COR-L47 (cell line): Measurements from ENCODE around the gene SDHA.
"Not testable (repeated sequence)": the region's sequence is repeated elsewhere in the genome, so short reads cannot be mapped to it uniquely, and the experiment has no call there.

Source experiments
- DNase-seq: peaks from one replicate; lab custom pipeline; 2025; lab: John Stamatoyannopoulos, UW

The SDHA gene

DNA sequence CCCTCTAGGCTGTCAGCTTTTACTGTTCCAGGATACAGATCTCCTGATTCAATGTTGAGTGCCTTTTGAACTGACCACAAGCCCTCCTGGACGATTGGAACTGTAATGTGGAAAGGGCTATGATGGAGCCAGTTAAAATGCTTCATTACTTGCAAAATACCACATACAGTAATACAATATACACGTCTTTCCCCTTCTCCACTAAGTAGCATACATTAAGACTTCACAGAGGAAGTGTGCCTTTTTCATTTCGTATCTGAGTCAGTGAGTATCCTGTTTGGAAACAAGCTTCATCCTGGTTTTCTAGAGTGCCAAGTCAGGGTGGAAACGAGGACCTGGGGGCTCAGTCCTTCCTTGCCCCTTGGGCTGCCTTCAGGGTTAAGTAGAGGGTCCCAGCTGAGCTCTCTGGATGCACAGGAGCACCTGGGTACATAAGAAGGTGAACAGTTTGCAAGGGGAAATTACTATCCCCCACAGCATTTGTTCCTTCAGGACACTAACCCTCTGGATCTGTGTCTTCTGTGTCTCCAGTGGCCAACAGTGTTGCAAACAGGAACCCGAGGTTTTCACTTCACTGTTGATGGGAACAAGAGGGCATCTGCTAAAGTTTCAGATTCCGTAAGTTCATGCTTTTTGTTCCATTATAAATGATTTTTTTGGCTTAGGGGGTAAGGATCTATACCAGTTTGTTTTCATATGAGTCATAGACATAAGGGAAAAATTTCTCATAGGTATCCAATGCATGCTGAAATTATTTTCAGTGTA, 5.0 kb downstream of the SDHA start:
- not testable (repeated sequence) for DNase-seq

DNA sequence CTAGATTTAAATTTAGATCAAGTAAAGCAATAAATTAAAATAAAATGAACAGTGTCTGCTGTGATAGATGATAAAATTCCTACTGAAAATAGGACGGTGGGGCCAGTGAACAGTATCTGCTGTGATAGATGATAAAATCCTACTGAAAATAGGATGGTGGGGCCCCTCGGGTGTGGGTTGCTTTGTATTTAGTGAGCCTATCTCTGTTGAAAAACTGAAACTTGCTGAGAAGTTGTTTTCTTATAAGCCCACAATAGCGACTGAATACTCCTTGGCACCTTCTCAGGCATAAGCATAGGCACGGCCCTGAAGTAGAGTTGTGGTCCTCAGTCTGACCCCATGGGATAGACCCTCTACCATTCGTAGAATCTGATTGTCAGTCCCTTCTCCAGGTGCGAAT, 5.7 kb downstream of the SDHA start:
- no peak for DNase-seq

DNA sequence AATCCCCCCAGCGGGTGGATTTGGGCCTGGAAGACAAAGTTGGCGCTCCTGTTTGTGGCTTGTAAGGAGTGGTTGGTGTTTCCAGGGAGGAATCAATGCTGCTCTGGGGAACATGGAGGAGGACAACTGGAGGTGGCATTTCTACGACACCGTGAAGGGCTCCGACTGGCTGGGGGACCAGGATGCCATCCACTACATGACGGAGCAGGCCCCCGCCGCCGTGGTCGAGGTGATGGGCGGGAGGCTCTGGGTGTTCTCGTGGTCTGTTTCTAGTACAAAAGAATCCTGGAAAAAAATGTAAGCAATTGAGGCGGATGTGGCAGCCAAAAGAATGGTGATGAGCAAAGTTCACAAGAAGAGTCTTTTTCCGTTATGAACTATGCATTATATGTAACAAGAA, 7.2 kb downstream of the SDHA start:
- no peak for DNase-seq

DNA sequence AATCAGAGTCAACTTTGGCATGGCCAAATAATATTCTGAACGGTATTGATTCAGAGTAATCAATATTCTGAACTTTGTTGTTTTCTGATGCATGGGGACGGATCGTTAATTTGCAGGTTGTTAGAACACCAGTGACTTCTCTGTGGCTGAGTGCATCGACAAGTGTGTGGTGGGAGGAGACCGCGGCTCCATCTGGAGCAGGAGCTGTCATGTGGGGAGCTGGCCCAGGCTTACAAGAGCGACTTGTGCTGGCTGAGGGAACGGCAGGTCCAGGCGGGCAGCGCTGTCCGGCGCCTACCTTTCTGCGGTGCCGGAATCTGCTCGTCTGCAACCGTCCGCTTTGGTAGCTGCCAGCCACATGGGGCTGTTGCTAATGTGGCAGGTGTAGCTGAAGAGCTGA, 9.3 kb downstream of the SDHA start:
- DNase-seq = not testable (repeated sequence)

GRCh38 chr5:228886-229285, 10.8 kb downstream of the SDHA start:
- no peak for DNase-seq

DNA sequence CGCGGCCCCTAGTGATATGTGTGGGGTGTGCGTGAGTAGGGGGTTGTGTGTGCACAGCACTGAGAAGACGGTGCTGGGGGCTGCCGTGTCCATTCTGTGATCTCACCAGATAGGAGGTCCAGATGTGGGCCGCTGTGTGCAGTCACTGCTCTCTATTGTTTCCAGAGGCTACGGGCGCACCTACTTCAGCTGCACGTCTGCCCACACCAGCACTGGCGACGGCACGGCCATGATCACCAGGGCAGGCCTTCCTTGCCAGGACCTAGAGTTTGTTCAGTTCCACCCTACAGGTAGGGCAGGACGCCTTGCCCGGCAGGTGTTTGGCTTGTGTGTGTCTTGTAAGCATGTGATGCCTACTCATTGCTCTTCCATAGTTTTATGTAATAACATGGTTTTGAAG, 12.6 kb downstream of the SDHA start:
- no peak for DNase-seq

GRCh38 chr5:231661-232060, 13.5 kb downstream of the SDHA start:
- DNase-seq = no peak

DNA sequence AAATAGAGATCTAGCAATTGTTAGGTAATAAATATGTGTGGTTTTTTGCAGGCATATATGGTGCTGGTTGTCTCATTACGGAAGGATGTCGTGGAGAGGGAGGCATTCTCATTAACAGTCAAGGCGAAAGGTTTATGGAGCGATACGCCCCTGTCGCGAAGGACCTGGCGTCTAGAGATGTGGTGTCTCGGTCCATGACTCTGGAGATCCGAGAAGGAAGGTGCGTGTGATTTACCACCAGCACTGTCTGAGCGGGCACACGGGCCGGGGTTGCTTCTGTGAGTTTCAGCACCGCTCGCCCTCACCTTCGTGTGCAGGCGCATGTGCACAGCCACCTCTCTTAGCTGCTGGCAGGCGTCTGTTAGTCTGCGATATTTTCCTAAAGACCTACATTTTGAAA, 15.3 kb downstream of the SDHA start:
- not testable (repeated sequence) for DNase-seq

DNA sequence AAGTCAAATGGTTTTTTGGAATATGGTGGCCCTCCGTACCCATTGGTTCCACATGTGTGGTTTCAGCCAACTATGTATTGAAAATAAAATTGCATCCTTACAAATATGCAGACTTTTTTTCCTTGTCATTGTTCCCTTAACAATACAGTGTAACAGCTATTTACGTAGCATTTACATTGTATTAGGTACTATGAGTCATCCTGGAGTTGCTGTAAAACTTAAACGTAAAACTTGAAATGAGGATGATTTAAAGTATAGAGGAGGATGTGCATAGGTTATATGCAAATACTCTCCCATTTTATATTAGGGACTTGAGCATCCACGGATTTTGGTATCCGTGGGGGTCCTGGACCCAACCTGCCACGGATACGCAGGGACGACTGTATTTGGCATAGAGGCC, 16.3 kb downstream of the SDHA start:
- no peak for DNase-seq

GRCh38 chr5:235527-235926, 17.4 kb downstream of the SDHA start:
- DNase-seq = not testable (repeated sequence)

GRCh38 chr5:237931-238330, 19.8 kb downstream of the SDHA start:
- DNase-seq = not testable (repeated sequence)

DNA sequence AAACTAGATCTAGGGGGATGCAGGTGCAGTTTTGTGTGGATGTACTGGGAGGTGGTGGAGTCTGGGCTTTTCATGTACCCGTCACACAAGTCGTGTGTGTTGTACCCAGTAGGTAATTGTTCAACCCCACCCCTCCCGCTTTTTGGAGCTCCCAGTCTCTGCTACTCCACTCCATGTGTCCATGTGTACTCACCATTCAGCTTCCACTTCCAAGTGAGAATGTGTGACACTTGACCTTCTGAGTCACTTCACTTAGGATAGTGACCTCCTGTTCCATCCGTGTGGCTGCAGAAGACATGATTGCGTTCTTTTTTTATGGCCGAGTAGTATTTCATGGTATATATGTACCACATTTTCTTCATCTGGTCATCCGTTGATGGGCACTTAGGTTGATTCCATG, 22.4 kb downstream of the SDHA start:
- DNase-seq = not testable (repeated sequence)

DNA sequence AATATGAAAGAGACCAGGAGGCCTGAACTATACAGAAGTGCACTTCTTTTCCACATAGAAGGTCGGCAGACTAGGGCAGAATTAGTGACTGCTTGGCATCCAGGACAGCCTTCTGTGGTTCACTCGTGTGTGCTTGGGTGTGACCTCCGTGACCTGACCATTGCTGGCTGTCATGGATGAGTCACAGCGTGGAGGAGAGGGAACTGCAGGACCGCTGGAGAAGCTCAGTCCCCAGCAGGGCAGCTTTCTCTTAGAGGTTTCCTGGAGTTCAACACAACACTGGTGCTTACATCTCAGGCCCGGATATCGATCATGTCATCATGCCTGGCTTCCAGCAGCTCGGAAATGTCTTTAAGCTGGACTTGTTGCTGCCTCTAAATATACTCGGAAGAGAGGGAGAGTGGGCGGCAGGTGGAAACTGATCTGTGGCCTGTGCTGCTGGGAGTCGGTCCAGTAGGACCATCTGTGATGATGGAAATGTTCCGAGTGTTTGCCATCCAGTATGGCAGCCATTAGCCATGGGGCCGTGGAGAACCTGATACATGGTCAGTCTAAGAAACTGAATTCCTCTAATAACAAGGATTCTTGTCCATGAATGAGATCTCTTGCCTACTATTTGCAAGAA, 23.0 kb downstream of the SDHA start:
- DNase-seq = not testable (repeated sequence)

GRCh38 chr5:243683-244367, 25.7 kb downstream of the SDHA start:
- not testable (repeated sequence) for DNase-seq

GRCh38 chr5:245717-246116, 27.6 kb downstream of the SDHA start:
- not testable (repeated sequence) for DNase-seq

DNA sequence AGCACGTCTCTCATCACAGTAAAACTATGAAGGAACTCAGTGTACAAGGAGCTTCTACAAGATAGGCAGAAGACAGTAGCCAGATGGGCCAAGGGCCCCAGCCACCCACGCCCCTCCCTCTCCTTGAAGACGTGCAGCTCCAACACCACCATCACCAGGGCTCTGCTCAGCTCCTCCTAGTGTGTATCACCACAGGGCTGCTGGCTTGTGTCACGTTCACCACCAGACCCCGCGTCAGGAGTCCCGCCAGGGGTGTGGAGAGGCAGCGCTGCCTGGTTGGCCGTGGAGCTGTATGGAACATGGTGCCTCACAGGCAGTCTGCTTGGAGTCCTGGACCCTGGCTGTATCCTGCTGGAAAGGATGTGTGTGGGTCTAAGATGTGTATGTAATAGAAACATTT, 32.3 kb downstream of the SDHA start:
- DNase-seq = not testable (repeated sequence)

DNA sequence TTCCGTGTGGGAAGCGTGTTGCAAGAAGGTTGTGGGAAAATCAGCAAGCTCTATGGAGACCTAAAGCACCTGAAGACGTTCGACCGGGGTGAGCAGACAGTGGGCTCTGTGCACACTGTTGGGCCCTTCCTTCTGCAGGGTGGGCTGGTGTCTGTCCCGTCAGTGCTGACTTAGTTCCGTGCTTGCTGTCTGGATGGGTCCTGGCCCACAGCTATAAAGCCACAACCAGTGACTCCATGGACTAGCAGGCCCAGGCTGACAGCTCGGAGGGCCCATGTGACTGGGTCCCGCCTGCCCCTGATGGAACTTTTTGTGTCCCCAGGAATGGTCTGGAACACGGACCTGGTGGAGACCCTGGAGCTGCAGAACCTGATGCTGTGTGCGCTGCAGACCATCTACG, 32.9 kb downstream of the SDHA start:
- not testable (repeated sequence) for DNase-seq

GRCh38 chr5:251538-251937, 33.4 kb downstream of the SDHA start:
- not testable (repeated sequence) for DNase-seq

GRCh38 chr5:251975-252374, 33.9 kb downstream of the SDHA start:
- DNase-seq = not testable (repeated sequence)

GRCh38 chr5:252546-252945, 34.4 kb downstream of the SDHA start:
- no peak for DNase-seq

- not testable (repeated sequence) for DNase-seq
Observed at GRCh38 chr5:254322-254721, 36.2 kb downstream of the SDHA start.

DNA sequence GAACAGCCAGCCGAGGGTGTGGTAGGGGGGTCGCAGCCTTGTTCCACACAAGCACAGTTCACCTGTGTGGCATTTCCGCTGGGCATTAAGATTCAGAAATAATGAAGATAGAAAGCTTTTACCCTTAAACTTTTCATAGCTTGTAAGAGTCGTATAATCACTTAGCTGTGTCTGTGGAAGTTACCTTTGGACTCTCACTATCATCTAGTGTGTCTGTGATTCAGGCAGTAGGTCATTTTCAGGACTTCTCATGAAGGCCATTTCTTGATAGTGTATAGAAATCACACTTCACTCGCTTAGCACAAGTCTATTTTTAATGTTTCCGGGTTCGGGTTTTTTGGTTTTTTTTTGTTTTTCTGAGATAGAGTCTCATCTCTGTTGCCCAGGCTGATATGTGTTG, 37.0 kb downstream of the SDHA start:
- DNase-seq = not testable (repeated sequence)

GRCh38 chr5:256347-256746, 38.2 kb downstream of the SDHA start:
- DNase-seq = not testable (repeated sequence)
